Adrenal gland (tissue), 5 donors: Measurements from ENCODE around the gene MOB3B.

Source experiments
- POLR2A ChIP-seq, 2 donors: fragments of 450-650 bp; IDR thresholded peaks; one replicate each; pipeline ENCODE4 v1.6.1; 2017; ENCODE audit warnings: antibody characterized with exemption in 2 of 2, mild to moderate bottlenecking in 2 of 2, moderate library complexity in 1 of 2
- TF ChIP-seq, protein P1 (sequence below), 6 experiments: fragments of 450-650 bp in 4 of 6; fragments of 200-600 bp in 2 of 6; sonication (generic) in 1 of 6; IDR thresholded peaks; 1 replicate in 5 of 6; 2 replicates in 1 of 6; pipeline versions ENCODE4 v1.5.1 to v1.8.0; 2016 to 2021; ENCODE audit warnings: antibody characterized with exemption in 6 of 6, mild to moderate bottlenecking in 2 of 6, moderate library complexity in 1 of 6
- donor health status: DM: no; HTN: no; CAD: no.

DNA sequence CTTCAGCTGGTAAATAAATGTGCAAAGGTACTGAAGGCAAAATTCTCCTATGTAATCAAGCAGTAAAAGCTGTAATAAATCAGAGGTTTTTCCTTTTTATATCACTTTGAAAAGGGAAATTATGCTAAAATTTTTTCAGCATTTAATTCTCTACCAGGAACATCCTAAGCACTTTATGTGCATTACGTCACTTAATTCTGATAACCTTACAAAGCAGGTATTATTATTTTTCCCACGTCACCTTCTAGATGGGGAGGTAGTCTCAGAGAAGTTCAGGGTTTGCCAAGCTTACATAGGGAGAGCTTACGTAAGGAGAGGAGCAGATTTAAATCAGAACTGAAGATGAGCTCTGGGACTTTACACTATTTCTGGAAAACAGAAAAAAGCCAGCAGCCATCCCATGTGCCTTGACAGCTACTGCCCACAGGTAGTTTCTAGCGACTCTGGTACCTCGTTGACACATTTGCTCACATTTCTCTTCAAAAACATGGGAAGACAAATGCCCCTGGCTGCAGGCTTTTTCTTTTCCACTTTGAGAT is 84.5 kb downstream of the MOB3B start:
- TF ChIP-seq, protein P1, sequence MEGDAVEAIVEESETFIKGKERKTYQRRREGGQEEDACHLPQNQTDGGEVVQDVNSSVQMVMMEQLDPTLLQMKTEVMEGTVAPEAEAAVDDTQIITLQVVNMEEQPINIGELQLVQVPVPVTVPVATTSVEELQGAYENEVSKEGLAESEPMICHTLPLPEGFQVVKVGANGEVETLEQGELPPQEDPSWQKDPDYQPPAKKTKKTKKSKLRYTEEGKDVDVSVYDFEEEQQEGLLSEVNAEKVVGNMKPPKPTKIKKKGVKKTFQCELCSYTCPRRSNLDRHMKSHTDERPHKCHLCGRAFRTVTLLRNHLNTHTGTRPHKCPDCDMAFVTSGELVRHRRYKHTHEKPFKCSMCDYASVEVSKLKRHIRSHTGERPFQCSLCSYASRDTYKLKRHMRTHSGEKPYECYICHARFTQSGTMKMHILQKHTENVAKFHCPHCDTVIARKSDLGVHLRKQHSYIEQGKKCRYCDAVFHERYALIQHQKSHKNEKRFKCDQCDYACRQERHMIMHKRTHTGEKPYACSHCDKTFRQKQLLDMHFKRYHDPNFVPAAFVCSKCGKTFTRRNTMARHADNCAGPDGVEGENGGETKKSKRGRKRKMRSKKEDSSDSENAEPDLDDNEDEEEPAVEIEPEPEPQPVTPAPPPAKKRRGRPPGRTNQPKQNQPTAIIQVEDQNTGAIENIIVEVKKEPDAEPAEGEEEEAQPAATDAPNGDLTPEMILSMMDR (IDR thresholded peaks at IDR 0.05) = no peak
- no peak for TF ChIP-seq POLR2A (IDR thresholded peaks at IDR 0.05)
